A549 (cell line): ENCODE data around the gene ARMH3. TPM values are rescaled to one million over a fixed set of nuclear protein-coding genes. Genes with fewer than 3 reads are reported as not detected.
"Not testable (repeated sequence)": the region's sequence is repeated elsewhere in the genome, so short reads cannot be mapped to it uniquely, and the experiment has no call there.

Experiments
- ATAC-seq, 2 experiments: fragments of 200-7000 bp in 1 of 2; fragments of >200 bp in 1 of 2; cut with Nextera tagmentation in 1 of 2; cut with Tn5 transposase in 1 of 2; 3 replicates each; pipeline versions ENCODE4 v1.8.0 to v1.9.1; 2018 to 2020; ENCODE audit warnings: mild to moderate bottlenecking in 1 of 2, moderate library complexity in 1 of 2
- CTCF ChIA-PET: fragments of 300-600 bp; sonication (Branson Sonifier 250); formaldehyde crosslinking; extraction: SDS; loops from one replicate; lab custom pipeline; 2021; ENCODE audit warnings: antibody characterized with exemption, inconsistent platforms; lab: Yijun Ruan, JAX
- POLR2A ChIA-PET: fragments of 350-600 bp; formaldehyde crosslinking; extraction: SDS; loops from one replicate; lab custom pipeline; 2021; ENCODE audit warnings: antibody characterized with exemption, inconsistent platforms; lab: Yijun Ruan, JAX
- DNase-seq, 2 experiments: peaks; one replicate each; pipeline versions ENCODE4 v3.0.0 to v3.0.0-alpha.2; 2011 to 2016; ENCODE audit warnings: low read depth in 1 of 2, low spot score in 1 of 2
- FAIRE-seq: peaks from 2 replicates; lab custom pipeline; 2011; peaks lifted over from hg19 to GRCh38; lab: Jason Lieb, UNC
- H3K27ac ChIP-seq, 2 experiments: fragments of >200 bp; sonication (Bioruptor Twin); formaldehyde crosslinking; 3 replicates each; pipeline ENCODE4 v1.5.1; 2016 to 2017
- H3K4me1 ChIP-seq: fragments of >200 bp; sonication (Bioruptor Twin); formaldehyde crosslinking; 3 replicates; pipeline ENCODE4 v1.6.1; 2016
- H3K4me2 ChIP-seq: fragments of >200 bp; sonication (Bioruptor Twin); formaldehyde crosslinking; 3 replicates; pipeline ENCODE4 v1.6.1; 2016
- H3K4me3 ChIP-seq: fragments of >200 bp; sonication (Bioruptor Twin); formaldehyde crosslinking; 3 replicates; pipeline ENCODE4 v1.5.1; 2016
- H3K9me3 ChIP-seq: fragments of >200 bp; sonication (Bioruptor Twin); formaldehyde crosslinking; 3 replicates; pipeline ENCODE4 v1.6.1; 2016
- ATOH8 ChIP-seq: fragments of 250-450 bp; sonication (Bioruptor Pico); IDR thresholded peaks from 2 replicates; pipeline ENCODE4 v1.5.0; 2020; ENCODE audit warnings: low read depth, mild to moderate bottlenecking, moderate library complexity
- BCL3 ChIP-seq: fragments of >200 bp; sonication (Bioruptor Twin); formaldehyde crosslinking; IDR thresholded peaks from 3 replicates; pipeline ENCODE4 v1.6.1; 2016
- E2F6 ChIP-seq: IDR thresholded peaks from 2 replicates; pipeline ENCODE4 v1.6.1; 2012; ENCODE audit warnings: low read depth, borderline replicate concordance
- EHMT2 ChIP-seq: fragments of 200-600 bp; sonication (generic); IDR thresholded peaks from 2 replicates; pipeline ENCODE4 v1.6.1; 2016; ENCODE audit warnings: antibody characterized with exemption, low read depth, mild to moderate bottlenecking, moderate library complexity
- FOSL2 ChIP-seq, 2 experiments: fragments of 450-650 bp in 1 of 2; fragments of >200 bp in 1 of 2; sonication (Bioruptor Twin) in 1 of 2; formaldehyde crosslinking; IDR thresholded peaks; 2 replicates each; pipeline versions ENCODE4 v1.5.0 to v1.6.1; 2016 to 2020; ENCODE audit warnings: mild to moderate bottlenecking in 1 of 2, moderate library complexity in 1 of 2
- HDAC2 ChIP-seq: fragments of 200-600 bp; sonication (generic); IDR thresholded peaks from 2 replicates; pipeline ENCODE4 v1.6.1; 2016
- HES2 ChIP-seq: fragments of >200 bp; sonication (Bioruptor Twin); formaldehyde crosslinking; IDR thresholded peaks from 2 replicates; pipeline ENCODE4 v1.6.1; 2016
- HEYL ChIP-seq: fragments of 250-450 bp; sonication (Bioruptor Pico); IDR thresholded peaks from 2 replicates; pipeline ENCODE4 v1.8.0; 2021; ENCODE audit warnings: mild to moderate bottlenecking, moderate library complexity
- JUN ChIP-seq, 2 experiments: fragments of >200 bp; sonication (Bioruptor Twin); formaldehyde crosslinking; IDR thresholded peaks; 2 replicates in 1 of 2; 3 replicates in 1 of 2; pipeline ENCODE4 v1.6.1; 2016 to 2017
- JUNB ChIP-seq: fragments of >200 bp; sonication (Bioruptor Twin); formaldehyde crosslinking; IDR thresholded peaks from 2 replicates; pipeline ENCODE4 v1.6.1; 2016
- KDM5A ChIP-seq: fragments of 200-600 bp; sonication (generic); IDR thresholded peaks from 2 replicates; pipeline ENCODE4 v1.6.1; 2016; ENCODE audit warnings: antibody characterized with exemption, mild to moderate bottlenecking
- MAFK ChIP-seq: fragments of 450-650 bp; IDR thresholded peaks from 2 replicates; pipeline ENCODE4 v1.6.1; 2014; ENCODE audit not compliant: partially characterized antibody
- MAX ChIP-seq: IDR thresholded peaks from 2 replicates; pipeline ENCODE4 v1.6.1; 2012
- MAZ ChIP-seq: fragments of 150-350 bp; IDR thresholded peaks from 2 replicates; pipeline ENCODE4 v1.6.1; 2014; ENCODE audit warnings: antibody characterized with exemption, low read depth, low read length, borderline replicate concordance
- NFE2L2 ChIP-seq: fragments of 150-350 bp; conservative IDR thresholded peaks from 2 replicates; pipeline ENCODE4 v1.6.1; 2014; ENCODE audit warnings: low read length
- NPAS2 ChIP-seq: fragments of 250-450 bp; sonication (Bioruptor Pico); IDR thresholded peaks from 2 replicates; pipeline ENCODE4 v1.8.0; 2022; ENCODE audit warnings: mild to moderate bottlenecking, moderate library complexity, borderline replicate concordance
- RARB ChIP-seq: fragments of 250-450 bp; sonication (Bioruptor Pico); IDR thresholded peaks from 2 replicates; pipeline ENCODE4 v1.8.0; 2021; ENCODE audit warnings: mild to moderate bottlenecking, moderate library complexity
- SREBF2 ChIP-seq: fragments of 450-650 bp; IDR thresholded peaks from 2 replicates; pipeline ENCODE4 v1.6.1; 2014; ENCODE audit warnings: mild to moderate bottlenecking, moderate library complexity
- USF2 ChIP-seq: fragments of 450-650 bp; IDR thresholded peaks from 2 replicates; pipeline ENCODE4 v1.6.1; 2014; ENCODE audit warnings: antibody characterized with exemption
- ZFP36 ChIP-seq: fragments of 450-650 bp; IDR thresholded peaks from 2 replicates; pipeline ENCODE4 v1.6.1; 2014; ENCODE audit warnings: borderline replicate concordance; ENCODE audit not compliant: partially characterized antibody
- ZNF302 ChIP-seq: fragments of 250-450 bp; sonication (Bioruptor Pico); IDR thresholded peaks from 2 replicates; pipeline ENCODE4 v1.9.0; 2021; ENCODE audit warnings: inconsistent platforms, mild to moderate bottlenecking, moderate library complexity
- ZSCAN20 ChIP-seq: fragments of 250-450 bp; sonication (Bioruptor Pico); IDR thresholded peaks from 2 replicates; pipeline ENCODE4 v1.8.0; 2022; ENCODE audit warnings: mild to moderate bottlenecking, moderate library complexity
- WGBS: methylation state at CpG from one replicate; pipeline ENCODE4 v1.1.6; 2017; ENCODE audit errors: missing lambda C conversion rate; 5-methylcytosine and 5-hydroxymethylcytosine counted together
- polyA plus RNA-seq, 4 experiments: library from polyadenylated mRNA; depleted of rRNA in 3 of 4; stranded (reverse); fragments of >200 nt; fragmentation: RNase III in 1 of 4; extraction: RNeasy Plus Mini Kit Qiagen cat#74134 plus additional on column Dnase treatment in 1 of 4; gene quantifications; 2 replicates in 3 of 4; 3 replicates in 1 of 4; pipeline ENCODE4 v1.2.3, GENCODE V29; 2011 to 2017

The ARMH3 gene
- polyA plus RNA-seq, 2 of the 4 experiments (the other 2 are of a cell fraction) = 12.7 to 17.3 TPM

GRCh38 chr10:102007796-102008195 is 48.2 kb downstream of the ARMH3 start:
- DNase-seq (no peak), ATAC-seq (no peak), FAIRE-seq (peak; percentile 7)
- no peak overlapping the region for H3K4me3 ChIP-seq
- ChIA-PET CTCF (interaction anchor here (0.6 to 17.2 kb wide), 9 partner anchors 9 to 718 kb away, joined by 3 to 379 read pairs (median 23); partner anchors contain the start of gene KCNIP2), POLR2A (interaction anchor here (0.8 kb wide), 1 partner anchor 189 kb away, joined by 3 read pairs; no protein-coding TSS in a partner anchor)
- TF ChIP-seq NFE2L2 (no peak), HEYL (CRISPR knock-in tag) (no peak)
- WGBS = 85% methylated on average over 3 of the region's 3 CpGs
- H3K4me2 ChIP-seq = no peak overlapping the region
- H3K9me3 ChIP-seq = no peaks in the 10 kb centered on the region
- no peak overlapping the region for H3K27ac ChIP-seq
- peaks cover 6% of the 10 kb centered on the region for H3K4me1 ChIP-seq

GRCh38 chr10:102007031-102007430 is 48.9 kb downstream of the ARMH3 start:
- POLR2A ChIA-PET, DNase-seq, H3K4me2 ChIP-seq, H3K4me3 ChIP-seq, FAIRE-seq, H3K4me1 ChIP-seq, H3K9me3 ChIP-seq, ATAC-seq, H3K27ac ChIP-seq: not testable (repeated sequence)
- 95% methylated on average over 4 of the region's 4 CpGs for WGBS
- CTCF ChIA-PET = interaction anchor here (0.8 to 17.2 kb wide), 7 partner anchors 9 to 172 kb away, joined by 3 to 379 read pairs (median 23); partner anchors contain the start of gene KCNIP2

GRCh38 chr10:102004376-102004775 is 51.6 kb downstream of the ARMH3 start:
- DNase-seq (no peak), FAIRE-seq (no peak), ATAC-seq (no peak)
- Histone ChIP-seq H3K4me3 (no peak overlapping the region), H3K4me1 (peaks cover 2% of the 10 kb centered on the region), H3K27ac (no peak overlapping the region), H3K4me2 (no peak overlapping the region), H3K9me3 (no peaks in the 10 kb centered on the region)
- ChIA-PET CTCF (interaction anchor here (1.0 to 5.1 kb wide), 6 partner anchors 9 to 169 kb away, joined by 3 to 49 read pairs (median 4); no protein-coding TSS in a partner anchor), POLR2A (no interaction called here)
- TF ChIP-seq ZNF302 (CRISPR knock-in tag) = no peak
- no peak for TF ChIP-seq EHMT2
- no peak for TF ChIP-seq JUNB
- TF ChIP-seq SREBF2 = no peak
- TF ChIP-seq BCL3 = no peak
- TF ChIP-seq JUN (IDR thresholded peaks at IDR 0.05) = no peak
- no peak for TF ChIP-seq ZSCAN20 (CRISPR knock-in tag)
- TF ChIP-seq FOSL2 (IDR thresholded peaks at IDR 0.05) = no peak
- no peak for TF ChIP-seq FOSL2 (CRISPR knock-in tag; IDR thresholded peaks at IDR 0.05)

- H3K4me1 ChIP-seq = no peaks in the 10 kb centered on the region
- FAIRE-seq = no peak
- CTCF ChIA-PET = interaction anchor here (0.7 to 5.1 kb wide), 7 partner anchors 10 to 168 kb away, joined by 3 to 49 read pairs (median 4); no protein-coding TSS in a partner anchor
- WGBS = 91% methylated on average over 1 of the region's 1 CpG
- H3K9me3 ChIP-seq = no peaks in the 10 kb centered on the region
- H3K27ac ChIP-seq = no peak overlapping the region
- no peak overlapping the region for H3K4me3 ChIP-seq
- POLR2A ChIA-PET = no interaction called here
- no peak for ATAC-seq
- H3K4me2 ChIP-seq = no peak overlapping the region
- TF ChIP-seq HDAC2 (no peak), EHMT2 (no peak), ZFP36 (no peak), NFE2L2 (no peak), FOSL2 (IDR thresholded peaks at IDR 0.05) (no peak), FOSL2 (CRISPR knock-in tag; IDR thresholded peaks at IDR 0.05) (no peak), MAZ (no peak), USF2 (no peak), ATOH8 (CRISPR knock-in tag) (no peak), MAX (no peak), HES2 (no peak), E2F6 (no peak), MAFK (no peak), RARB (CRISPR knock-in tag) (no peak), KDM5A (no peak), NPAS2 (CRISPR knock-in tag) (no peak)
- no peak for DNase-seq
Measured at GRCh38 chr10:102003541-102003940, 52.4 kb downstream of the ARMH3 start.
